Liver (tissue), 9 donors: ENCODE data around the gene FNDC1. TPM values are rescaled to one million over a fixed set of nuclear protein-coding genes. Genes with fewer than 3 reads are reported as not detected.

Experiments
- DNase-seq: peaks from one replicate; pipeline ENCODE4 v3.0.0-alpha.2; 2017; ENCODE audit warnings: low spot score
- H3K27ac ChIP-seq, 2 donors: one replicate each; pipeline ENCODE4 v1.7.0; 2013; ENCODE audit warnings: inconsistent platforms in 2 of 2, low read length in 2 of 2, control low read depth in 1 of 2, low read depth in 1 of 2, mild to moderate bottlenecking in 1 of 2
- H3K27me3 ChIP-seq, 4 donors: one replicate each; pipeline versions ENCODE4 v1.6.1 to v1.7.0; 2013; ENCODE audit warnings: low read length in 3 of 4, inconsistent platforms in 1 of 4, mild to moderate bottlenecking in 1 of 4, moderate library complexity in 1 of 4; ENCODE audit not compliant: control insufficient read depth in 4 of 4, insufficient read depth in 4 of 4
- H3K36me3 ChIP-seq, 4 donors: one replicate each; pipeline versions ENCODE4 v1.6.1 to v1.7.0; 2013; ENCODE audit warnings: low read length in 3 of 4, mild to moderate bottlenecking in 3 of 4, low read depth in 1 of 4, moderate library complexity in 1 of 4; ENCODE audit not compliant: control insufficient read depth in 4 of 4, insufficient read depth in 3 of 4
- H3K4me1 ChIP-seq, 4 donors: one replicate each; pipeline versions ENCODE4 v1.6.1 to v1.7.0; 2013; ENCODE audit warnings: low read length in 3 of 4, mild to moderate bottlenecking in 3 of 4, moderate library complexity in 1 of 4; ENCODE audit not compliant: control insufficient read depth in 4 of 4, insufficient read depth in 4 of 4
- H3K4me3 ChIP-seq, 3 donors: one replicate each; pipeline versions ENCODE4 v1.6.1 to v1.7.0; 2013; ENCODE audit warnings: low read length in 3 of 3, control low read depth in 1 of 3, low read depth in 1 of 3, mild to moderate bottlenecking in 1 of 3
- H3K9ac ChIP-seq, 2 donors: one replicate each; pipeline ENCODE4 v1.7.0; 2013; ENCODE audit warnings: low read length in 2 of 2, mild to moderate bottlenecking in 2 of 2, moderate library complexity in 2 of 2, control low read depth in 1 of 2, low read depth in 1 of 2
- H3K9me3 ChIP-seq, 4 donors: one replicate each; pipeline versions ENCODE4 v1.6.1 to v1.7.0; 2013; ENCODE audit warnings: low read length in 3 of 4; ENCODE audit not compliant: control insufficient read depth in 4 of 4
- EGR1 ChIP-seq, 2 donors: IDR thresholded peaks; 2 replicates each; pipeline ENCODE4 v1.6.1; 2016 to 2018; ENCODE audit warnings: antibody characterized with exemption in 2 of 2, low read depth in 2 of 2
- FOXA2 ChIP-seq: IDR thresholded peaks from 2 replicates; pipeline ENCODE4 v1.6.1; 2016; ENCODE audit warnings: antibody characterized with exemption
- HNF4A ChIP-seq, 2 donors: conservative IDR thresholded peaks; 2 replicates each; pipeline ENCODE4 v1.6.1; 2016; ENCODE audit warnings: antibody characterized with exemption in 2 of 2, mild to moderate bottlenecking in 2 of 2
- HNF4G ChIP-seq: IDR thresholded peaks from 2 replicates; pipeline ENCODE4 v1.6.1; 2016; ENCODE audit warnings: antibody characterized with exemption
- JUND ChIP-seq, 2 donors: IDR thresholded peaks; 2 replicates each; pipeline ENCODE4 v1.6.1; 2016; ENCODE audit warnings: antibody characterized with exemption in 2 of 2
- NR2F2 ChIP-seq: IDR thresholded peaks from 2 replicates; pipeline ENCODE4 v1.6.1; 2016; ENCODE audit warnings: antibody characterized with exemption
- RAD21 ChIP-seq, 2 donors: IDR thresholded peaks; 2 replicates each; pipeline ENCODE4 v1.6.1; 2016; ENCODE audit warnings: antibody characterized with exemption in 2 of 2, mild to moderate bottlenecking in 2 of 2
- RXRA ChIP-seq, 2 donors: IDR thresholded peaks; 2 replicates each; pipeline ENCODE4 v1.6.1; 2017 to 2018; ENCODE audit warnings: antibody characterized with exemption in 2 of 2, mild to moderate bottlenecking in 1 of 2
- SP1 ChIP-seq: IDR thresholded peaks from 2 replicates; pipeline ENCODE4 v1.6.1; 2018; ENCODE audit warnings: antibody characterized with exemption, mild to moderate bottlenecking
- TAF1 ChIP-seq: conservative IDR thresholded peaks from 2 replicates; pipeline ENCODE4 v1.6.1; 2016; ENCODE audit warnings: antibody characterized with exemption, mild to moderate bottlenecking
- WGBS: extraction: QIAGEN DNeasy Blood & Tissue Kit; methylation state at CpG from one replicate; pipeline ENCODE4 v1.1.7; 2013; 5-methylcytosine and 5-hydroxymethylcytosine counted together
- polyA plus RNA-seq, 2 donors: library from polyadenylated mRNA; stranded (reverse) in 1 of 2; unstranded in 1 of 2; fragments of 200-250 nt in 1 of 2; fragments of >200 nt in 1 of 2; fragmentation: Nextera tagmentation in 1 of 2; extraction: Ambion mirVana in 1 of 2; gene quantifications; one replicate each; pipeline versions ENCODE4 v1.2.1 to v1.2.3, GENCODE V29; 2013 to 2015
- total RNA-seq, 2 donors: library from RNA; depleted of rRNA; stranded (reverse); fragments of >200 nt; gene quantifications; one replicate each; pipeline ENCODE4 v1.2.3, GENCODE V29; 2014
- TF ChIP-seq, protein P1 (sequence below): IDR thresholded peaks from 2 replicates; pipeline ENCODE4 v1.6.1; 2016; ENCODE audit warnings: antibody characterized with exemption, mild to moderate bottlenecking
- TF ChIP-seq, protein P2 (sequence below): IDR thresholded peaks from 2 replicates; pipeline ENCODE4 v1.6.1; 2016; ENCODE audit warnings: antibody characterized with exemption
- TF ChIP-seq, protein P3 (sequence below): IDR thresholded peaks from 2 replicates; pipeline ENCODE4 v1.6.1; 2016; ENCODE audit warnings: antibody characterized with exemption
- TF ChIP-seq, protein P4 (sequence below): IDR thresholded peaks from 2 replicates; pipeline ENCODE4 v1.6.1; 2016; ENCODE audit warnings: antibody characterized with exemption
- TF ChIP-seq, protein P5 (sequence below): fragments of 150-350 bp; IDR thresholded peaks from 2 replicates; pipeline ENCODE4 v1.5.1; 2017; ENCODE audit warnings: improper control_type of control experiment, low read depth, low read length; ENCODE audit not compliant: missing input control
- donor health status: healthy.
- donor health status: healthy.
- donor health status: healthy.
- donor health status: healthy.
- donor health status: healthy.

Gene FNDC1
- total and polyA plus RNA-seq, 4 donors, result 0.10 to 0.47 (median 0.17) TPM; not detected in 1

DNA sequence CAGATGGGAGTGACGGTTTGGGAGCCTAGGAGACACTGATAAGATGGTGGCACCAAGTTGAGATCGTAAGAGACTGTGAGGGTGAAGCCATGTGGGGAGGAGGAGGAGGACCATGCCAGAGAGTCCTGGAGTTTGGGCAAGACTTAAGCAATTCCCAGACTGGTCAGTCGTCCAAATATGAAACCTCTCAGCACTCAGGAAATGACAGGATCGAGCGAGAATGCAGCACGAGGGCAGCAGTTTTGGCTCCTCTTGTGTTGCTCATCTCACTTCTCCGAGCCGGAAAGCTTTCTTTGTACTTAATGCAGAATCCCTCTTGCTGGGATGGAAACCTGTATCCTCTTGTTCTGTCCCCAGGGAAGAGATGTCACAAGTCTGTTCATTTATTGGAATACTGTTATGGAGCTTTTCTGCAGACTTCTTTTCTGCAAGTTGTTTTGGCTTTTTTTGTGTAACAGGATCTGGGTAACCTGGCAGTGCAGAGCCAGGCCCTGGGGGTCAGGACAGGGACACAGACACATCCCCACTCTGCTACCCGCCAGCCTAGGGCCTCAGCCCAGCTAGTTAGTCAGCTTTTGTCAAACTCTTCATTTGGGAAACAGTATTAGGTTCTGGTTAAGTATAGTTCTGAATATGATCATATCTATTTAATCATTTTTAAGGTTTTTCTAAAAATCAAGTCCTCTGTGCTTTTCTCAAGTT is 34.3 kb downstream of the FNDC1 start:
- no peak overlapping the region for H3K4me3 ChIP-seq
- H3K9ac ChIP-seq, result no peak overlapping the region
- 80% methylated on average over 9 of the region's 9 CpGs for WGBS
- DNase-seq, result no peak
- no peaks in the 10 kb centered on the region for H3K36me3 ChIP-seq
- no peaks in the 10 kb centered on the region for H3K27me3 ChIP-seq
- no peaks in the 10 kb centered on the region for H3K9me3 ChIP-seq
- H3K4me1 ChIP-seq, result no peaks in the 10 kb centered on the region
- TF ChIP-seq FOXA2 (no peak), RXRA (IDR thresholded peaks at IDR 0.05) (no peak), HNF4G (no peak), HNF4A (conservative IDR thresholded peaks at IDR 0.05) (no peak), RAD21 (IDR thresholded peaks at IDR 0.05) (no peak), TAF1 (no peak)
- TF ChIP-seq, protein P1, sequence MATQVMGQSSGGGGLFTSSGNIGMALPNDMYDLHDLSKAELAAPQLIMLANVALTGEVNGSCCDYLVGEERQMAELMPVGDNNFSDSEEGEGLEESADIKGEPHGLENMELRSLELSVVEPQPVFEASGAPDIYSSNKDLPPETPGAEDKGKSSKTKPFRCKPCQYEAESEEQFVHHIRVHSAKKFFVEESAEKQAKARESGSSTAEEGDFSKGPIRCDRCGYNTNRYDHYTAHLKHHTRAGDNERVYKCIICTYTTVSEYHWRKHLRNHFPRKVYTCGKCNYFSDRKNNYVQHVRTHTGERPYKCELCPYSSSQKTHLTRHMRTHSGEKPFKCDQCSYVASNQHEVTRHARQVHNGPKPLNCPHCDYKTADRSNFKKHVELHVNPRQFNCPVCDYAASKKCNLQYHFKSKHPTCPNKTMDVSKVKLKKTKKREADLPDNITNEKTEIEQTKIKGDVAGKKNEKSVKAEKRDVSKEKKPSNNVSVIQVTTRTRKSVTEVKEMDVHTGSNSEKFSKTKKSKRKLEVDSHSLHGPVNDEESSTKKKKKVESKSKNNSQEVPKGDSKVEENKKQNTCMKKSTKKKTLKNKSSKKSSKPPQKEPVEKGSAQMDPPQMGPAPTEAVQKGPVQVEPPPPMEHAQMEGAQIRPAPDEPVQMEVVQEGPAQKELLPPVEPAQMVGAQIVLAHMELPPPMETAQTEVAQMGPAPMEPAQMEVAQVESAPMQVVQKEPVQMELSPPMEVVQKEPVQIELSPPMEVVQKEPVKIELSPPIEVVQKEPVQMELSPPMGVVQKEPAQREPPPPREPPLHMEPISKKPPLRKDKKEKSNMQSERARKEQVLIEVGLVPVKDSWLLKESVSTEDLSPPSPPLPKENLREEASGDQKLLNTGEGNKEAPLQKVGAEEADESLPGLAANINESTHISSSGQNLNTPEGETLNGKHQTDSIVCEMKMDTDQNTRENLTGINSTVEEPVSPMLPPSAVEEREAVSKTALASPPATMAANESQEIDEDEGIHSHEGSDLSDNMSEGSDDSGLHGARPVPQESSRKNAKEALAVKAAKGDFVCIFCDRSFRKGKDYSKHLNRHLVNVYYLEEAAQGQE, result no peak
- TF ChIP-seq, protein P2, sequence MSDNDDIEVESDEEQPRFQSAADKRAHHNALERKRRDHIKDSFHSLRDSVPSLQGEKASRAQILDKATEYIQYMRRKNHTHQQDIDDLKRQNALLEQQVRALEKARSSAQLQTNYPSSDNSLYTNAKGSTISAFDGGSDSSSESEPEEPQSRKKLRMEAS, result no peak
- no peak overlapping the region for H3K27ac ChIP-seq

DNA sequence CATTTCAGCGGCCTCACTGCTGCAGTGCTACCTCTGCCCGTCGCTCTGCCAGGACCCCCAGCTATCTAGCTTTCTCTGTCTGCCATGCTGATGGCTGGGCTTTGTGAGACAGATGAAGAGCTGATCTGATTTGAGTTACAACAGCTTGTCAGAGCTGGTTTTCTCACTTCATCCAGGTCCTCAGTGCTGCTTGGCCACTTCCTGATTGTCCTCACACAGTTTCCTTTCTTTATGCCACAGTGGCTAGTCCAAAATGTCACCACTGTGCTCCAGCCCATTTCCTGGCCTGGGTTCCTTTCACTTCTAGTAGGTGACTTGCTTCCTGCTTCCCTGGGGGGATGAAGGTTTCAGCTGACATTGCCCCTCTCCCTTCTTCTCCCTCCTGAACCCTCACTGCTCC is 35.4 kb downstream of the FNDC1 start:
- no peaks in the 10 kb centered on the region for H3K27me3 ChIP-seq
- TF ChIP-seq HNF4G, result no peak
- TF ChIP-seq, protein P3, sequence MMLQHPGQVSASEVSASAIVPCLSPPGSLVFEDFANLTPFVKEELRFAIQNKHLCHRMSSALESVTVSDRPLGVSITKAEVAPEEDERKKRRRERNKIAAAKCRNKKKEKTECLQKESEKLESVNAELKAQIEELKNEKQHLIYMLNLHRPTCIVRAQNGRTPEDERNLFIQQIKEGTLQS, result no peak
- TF ChIP-seq NR2F2, result no peak
- TF ChIP-seq, protein P4, sequence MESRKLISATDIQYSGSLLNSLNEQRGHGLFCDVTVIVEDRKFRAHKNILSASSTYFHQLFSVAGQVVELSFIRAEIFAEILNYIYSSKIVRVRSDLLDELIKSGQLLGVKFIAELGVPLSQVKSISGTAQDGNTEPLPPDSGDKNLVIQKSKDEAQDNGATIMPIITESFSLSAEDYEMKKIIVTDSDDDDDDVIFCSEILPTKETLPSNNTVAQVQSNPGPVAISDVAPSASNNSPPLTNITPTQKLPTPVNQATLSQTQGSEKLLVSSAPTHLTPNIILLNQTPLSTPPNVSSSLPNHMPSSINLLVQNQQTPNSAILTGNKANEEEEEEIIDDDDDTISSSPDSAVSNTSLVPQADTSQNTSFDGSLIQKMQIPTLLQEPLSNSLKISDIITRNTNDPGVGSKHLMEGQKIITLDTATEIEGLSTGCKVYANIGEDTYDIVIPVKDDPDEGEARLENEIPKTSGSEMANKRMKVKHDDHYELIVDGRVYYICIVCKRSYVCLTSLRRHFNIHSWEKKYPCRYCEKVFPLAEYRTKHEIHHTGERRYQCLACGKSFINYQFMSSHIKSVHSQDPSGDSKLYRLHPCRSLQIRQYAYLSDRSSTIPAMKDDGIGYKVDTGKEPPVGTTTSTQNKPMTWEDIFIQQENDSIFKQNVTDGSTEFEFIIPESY, result no peak
- no peak for TF ChIP-seq TAF1

DNA sequence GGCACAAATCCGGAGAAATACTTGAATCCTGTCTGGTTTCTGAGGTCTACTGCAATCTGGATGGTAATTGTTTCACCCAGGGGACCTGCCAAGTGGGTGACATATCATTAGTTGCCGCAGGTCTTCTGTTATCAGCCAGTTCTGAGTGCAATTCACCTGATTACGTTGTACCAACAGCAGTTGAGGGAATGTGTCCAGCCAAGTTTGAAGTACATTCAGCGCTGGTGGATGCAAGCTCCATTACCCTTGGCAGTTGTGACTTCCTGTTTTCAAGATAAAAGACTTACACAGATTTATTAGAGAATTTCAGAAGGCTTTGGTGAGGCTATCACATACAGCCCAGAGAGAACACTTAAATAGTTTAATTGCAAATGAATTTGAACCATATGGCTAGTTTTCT is 42.8 kb downstream of the FNDC1 start:
- H3K36me3 ChIP-seq, result no peaks in the 10 kb centered on the region
- 69% methylated on average over 4 of the region's 4 CpGs for WGBS
- no peak for DNase-seq
- H3K9ac ChIP-seq, result no peak overlapping the region
- no peak overlapping the region for H3K4me3 ChIP-seq
- H3K27ac ChIP-seq, result no peak overlapping the region
- no peaks in the 10 kb centered on the region for H3K27me3 ChIP-seq
- no peaks in the 10 kb centered on the region for H3K9me3 ChIP-seq
- no peaks in the 10 kb centered on the region for H3K4me1 ChIP-seq
- TF ChIP-seq, protein P5, sequence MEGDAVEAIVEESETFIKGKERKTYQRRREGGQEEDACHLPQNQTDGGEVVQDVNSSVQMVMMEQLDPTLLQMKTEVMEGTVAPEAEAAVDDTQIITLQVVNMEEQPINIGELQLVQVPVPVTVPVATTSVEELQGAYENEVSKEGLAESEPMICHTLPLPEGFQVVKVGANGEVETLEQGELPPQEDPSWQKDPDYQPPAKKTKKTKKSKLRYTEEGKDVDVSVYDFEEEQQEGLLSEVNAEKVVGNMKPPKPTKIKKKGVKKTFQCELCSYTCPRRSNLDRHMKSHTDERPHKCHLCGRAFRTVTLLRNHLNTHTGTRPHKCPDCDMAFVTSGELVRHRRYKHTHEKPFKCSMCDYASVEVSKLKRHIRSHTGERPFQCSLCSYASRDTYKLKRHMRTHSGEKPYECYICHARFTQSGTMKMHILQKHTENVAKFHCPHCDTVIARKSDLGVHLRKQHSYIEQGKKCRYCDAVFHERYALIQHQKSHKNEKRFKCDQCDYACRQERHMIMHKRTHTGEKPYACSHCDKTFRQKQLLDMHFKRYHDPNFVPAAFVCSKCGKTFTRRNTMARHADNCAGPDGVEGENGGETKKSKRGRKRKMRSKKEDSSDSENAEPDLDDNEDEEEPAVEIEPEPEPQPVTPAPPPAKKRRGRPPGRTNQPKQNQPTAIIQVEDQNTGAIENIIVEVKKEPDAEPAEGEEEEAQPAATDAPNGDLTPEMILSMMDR, result no peak
- no peak for TF ChIP-seq NR2F2
- TF ChIP-seq HNF4G, result no peak
- TF ChIP-seq, protein P3, result no peak
- no peak for TF ChIP-seq JUND (IDR thresholded peaks at IDR 0.05)
- TF ChIP-seq SP1, result no peak
- TF ChIP-seq HNF4A (conservative IDR thresholded peaks at IDR 0.05), result no peak
- TF ChIP-seq, protein P1, result no peak
- TF ChIP-seq EGR1 (IDR thresholded peaks at IDR 0.05; ENCODE audit: low read depth in 2 of 2), result no peak
- TF ChIP-seq TAF1, result no peak

More for the DNA sequence above, 35.4 kb downstream of the FNDC1 start:
- DNase-seq, result no peak
- WGBS, result 85% methylated on average over 3 of the region's 3 CpGs
- H3K27ac ChIP-seq, result no peak overlapping the region
- H3K36me3 ChIP-seq, result no peaks in the 10 kb centered on the region
- no peak overlapping the region for H3K9ac ChIP-seq
- no peaks in the 10 kb centered on the region for H3K9me3 ChIP-seq
- no peaks in the 10 kb centered on the region for H3K4me1 ChIP-seq
- no peak overlapping the region for H3K4me3 ChIP-seq
